Measurements from ENCODE around the gene CLDND2.

CLDND2 gene

GRCh38 chr19:51329411-51329810, 39.4 kb downstream of the CLDND2 start:
- DNase-seq: no peak

- peak; percentile 60 to 68 for DNase-seq
Observed at GRCh38 chr19:51327066-51328001, 41.5 kb downstream of the CLDND2 start.

DNA sequence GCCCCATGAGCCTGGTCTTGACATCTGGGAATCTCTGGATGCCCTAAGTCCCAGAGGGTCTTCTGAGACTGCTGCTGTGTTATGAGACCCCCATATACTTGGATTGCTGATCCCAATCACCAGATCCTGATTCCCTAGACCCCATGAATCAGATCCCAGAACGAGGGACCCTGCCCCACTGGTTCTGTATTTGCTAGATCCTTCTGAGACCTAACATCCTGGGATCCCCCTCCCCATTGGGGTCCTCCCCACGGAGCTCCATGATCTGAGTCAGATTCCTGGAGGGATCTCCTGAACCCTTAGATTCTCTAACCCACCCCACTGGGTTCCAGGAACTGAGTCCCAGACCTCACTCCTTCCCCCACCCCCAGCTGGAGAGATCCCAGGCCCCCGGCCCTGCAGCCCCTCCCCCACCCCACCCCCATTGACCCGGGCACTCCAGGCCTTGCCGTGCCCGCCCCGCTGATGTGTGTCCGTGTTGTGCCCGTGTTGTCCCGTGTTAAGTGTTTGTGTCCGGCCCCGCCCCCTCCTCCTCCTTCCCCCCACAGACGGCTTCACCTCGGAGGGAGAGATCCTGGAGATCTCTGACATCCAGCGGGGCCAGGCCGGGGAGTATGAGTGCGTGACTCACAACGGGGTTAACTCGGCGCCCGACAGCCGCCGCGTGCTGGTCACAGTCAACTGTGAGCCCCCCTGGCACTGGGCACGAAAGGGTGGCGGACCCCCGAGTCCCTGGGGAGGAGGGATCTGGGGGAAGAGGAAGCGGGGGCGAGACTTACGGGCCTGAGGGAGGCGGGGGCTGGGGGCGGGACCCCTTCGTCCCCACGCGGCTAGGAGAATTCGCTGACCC, 42.4 kb downstream of the CLDND2 start:
- DNase-seq: no peak

DNA sequence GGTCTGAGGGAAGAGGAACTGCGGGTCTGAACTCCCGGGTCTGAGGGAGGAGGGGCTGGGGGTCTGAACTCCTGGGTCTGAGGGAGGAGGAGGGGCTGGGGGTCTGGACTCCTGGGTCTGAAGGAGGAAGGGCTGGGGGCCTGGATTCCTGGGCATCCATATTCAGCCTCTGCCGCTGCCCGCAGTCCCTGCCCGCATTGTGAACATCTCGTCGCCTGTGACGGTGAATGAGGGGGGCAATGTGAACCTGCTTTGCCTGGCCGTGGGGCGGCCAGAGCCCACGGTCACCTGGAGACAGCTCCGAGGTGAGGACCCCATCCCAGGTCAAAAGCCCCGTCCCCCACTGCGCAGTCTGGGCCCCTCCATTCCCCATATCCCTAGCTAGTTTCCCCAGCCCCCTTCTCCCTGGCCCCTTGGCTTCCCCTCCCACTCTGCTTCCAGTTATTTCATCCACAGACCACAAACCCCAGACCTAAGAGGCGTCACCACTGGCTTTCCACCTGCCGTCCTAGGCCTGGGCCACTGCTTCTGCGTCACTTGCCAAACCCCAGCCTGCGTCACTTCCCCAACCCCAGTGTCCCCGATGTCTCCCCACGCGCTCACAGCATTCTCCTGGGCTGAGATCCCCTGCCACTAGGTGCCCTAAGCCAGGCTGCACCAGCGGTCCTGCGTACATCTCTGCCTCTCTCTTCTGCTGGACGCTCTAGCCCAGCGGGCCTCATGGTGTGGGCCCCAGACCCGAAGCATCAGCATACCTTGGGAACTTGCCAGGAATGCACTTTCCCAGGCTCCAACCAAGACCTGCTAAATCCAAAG, 43.4 kb downstream of the CLDND2 start:
- no peak for DNase-seq

DNA sequence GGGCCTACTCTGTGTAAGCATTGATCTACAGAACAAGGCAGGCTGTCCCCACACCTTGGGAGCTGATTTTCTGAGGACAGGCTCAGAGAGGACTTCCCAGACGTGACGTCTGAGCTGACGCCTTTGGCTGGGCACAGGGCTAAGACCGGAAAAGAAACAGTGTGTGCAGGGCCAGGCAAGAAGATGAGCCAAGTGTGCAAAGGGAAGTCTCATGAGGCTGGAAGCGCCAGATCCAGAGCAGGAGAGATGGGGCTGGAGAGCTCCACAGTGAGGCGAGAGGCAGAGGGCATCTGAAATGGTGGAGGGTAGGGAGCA, 44.7 kb downstream of the CLDND2 start:
- DNase-seq: no peak

DNA sequence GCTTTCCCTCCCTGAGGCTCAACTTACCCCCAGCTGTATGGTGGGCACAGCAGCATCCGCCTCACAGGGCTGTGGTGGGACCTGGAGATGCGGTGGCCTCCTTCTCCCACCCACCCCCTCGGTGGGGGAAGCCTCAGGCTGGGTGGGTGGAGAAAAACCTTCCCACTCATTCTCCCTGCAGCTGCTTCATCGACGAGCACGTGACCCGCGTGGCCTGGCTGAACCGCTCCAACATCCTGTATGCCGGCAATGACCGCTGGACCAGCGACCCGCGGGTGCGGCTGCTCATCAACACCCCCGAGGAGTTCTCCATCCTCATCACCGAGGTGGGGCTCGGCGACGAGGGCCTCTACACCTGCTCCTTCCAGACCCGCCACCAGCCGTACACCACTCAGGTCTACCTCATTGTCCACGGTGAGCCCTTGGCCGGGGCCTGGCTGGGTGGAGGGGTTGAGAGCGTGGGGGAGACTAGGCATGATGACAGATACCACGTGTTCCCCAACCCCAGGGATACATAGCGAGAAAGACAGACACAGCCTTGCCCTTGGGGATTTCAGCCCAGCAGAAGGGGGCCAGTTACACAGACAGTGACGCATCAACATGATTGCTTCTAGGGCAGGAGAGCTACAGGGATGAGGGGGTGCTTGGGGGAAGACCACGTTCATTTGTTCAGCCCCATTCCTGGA, 45.2 kb downstream of the CLDND2 start:
- no peak for DNase-seq

DNA sequence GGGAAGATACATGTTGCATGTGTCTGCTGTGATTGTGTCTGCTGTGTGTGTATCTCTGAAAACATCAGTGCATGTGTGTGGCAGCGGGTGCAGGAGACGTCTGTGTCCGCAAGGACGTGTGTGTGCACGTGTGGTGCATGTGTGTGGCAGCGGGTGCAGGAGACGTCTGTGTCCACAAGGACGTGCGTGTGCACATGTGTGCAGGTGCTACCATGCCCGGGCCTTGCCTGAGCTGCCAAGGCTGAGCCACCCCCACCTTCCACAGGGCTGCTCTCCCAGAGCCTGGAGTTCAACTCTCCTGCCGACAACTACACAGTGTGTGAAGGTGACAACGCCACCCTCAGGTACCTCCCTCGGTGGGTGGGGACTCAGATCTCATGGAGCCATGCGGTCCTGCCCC, 47.0 kb downstream of the CLDND2 start:
- no peak for DNase-seq

DNA sequence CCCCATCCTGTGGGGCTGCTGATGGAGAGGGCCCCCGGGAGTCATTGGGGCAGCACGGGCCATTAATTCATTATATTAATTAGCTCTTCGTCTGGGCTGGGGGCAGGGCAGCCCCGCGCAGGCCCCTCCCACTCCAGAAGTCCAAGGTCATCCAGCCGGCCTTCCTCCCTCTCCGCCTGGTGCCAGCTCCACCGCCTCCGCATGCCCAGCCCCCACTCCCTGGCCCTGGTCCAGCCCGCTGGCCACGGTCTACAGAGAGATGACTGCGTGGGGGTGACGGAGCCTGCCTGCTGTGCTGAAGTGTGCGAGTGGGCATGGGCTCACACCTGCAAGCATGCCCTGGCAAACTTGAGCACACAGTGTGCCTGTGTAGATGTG, 48.5 kb downstream of the CLDND2 start:
- no peak for DNase-seq

- no peak for DNase-seq
Observed at GRCh38 chr19:51319649-51320279, 49.0 kb downstream of the CLDND2 start.

GRCh38 chr19:51318687-51319648, 49.8 kb downstream of the CLDND2 start:
- no peak for DNase-seq

DNA sequence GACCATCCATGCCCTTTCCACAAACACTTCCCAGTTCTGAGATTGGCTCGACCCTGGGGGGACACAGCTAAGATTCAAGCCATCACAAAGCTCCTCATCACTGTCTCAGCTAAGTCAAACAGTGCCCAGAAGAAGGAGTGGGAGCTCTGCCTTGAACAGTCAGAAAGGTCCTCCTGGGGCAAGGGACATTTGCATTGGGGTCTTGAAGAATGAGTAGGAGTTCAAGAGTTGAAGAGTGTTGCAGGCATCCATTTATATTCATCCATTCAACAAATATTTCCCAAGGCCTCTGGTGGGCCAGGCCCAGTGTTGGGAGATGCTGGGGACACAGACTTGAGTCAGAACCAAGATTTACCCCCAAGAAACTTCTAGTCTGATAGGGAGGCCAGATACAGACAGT, 50.8 kb downstream of the CLDND2 start:
- no peak for DNase-seq

- DNase-seq: no peak
Observed at GRCh38 chr19:51317376-51317775, 51.4 kb downstream of the CLDND2 start.

Measured in activated CD4-positive, alpha-beta T cell treated with anti-CD3 and anti-CD28 coated beads, Interleukin-2, amount 50 U/mL, for 48 hours (primary cell).